Right cardiac atrium (tissue), 5 donors: ENCODE data around the gene TTI1. TPM values are rescaled to one million over a fixed set of nuclear protein-coding genes. Genes with fewer than 3 reads are reported as not detected.

Source experiments
- ATAC-seq, 2 donors: fragments of 200-7000 bp; cut with Tn5 transposase; one replicate each; pipeline versions ENCODE4 v1.8.0 to v1.9.1; 2020; ENCODE audit warnings: moderate library complexity in 2 of 2, mild to moderate bottlenecking in 1 of 2
- DNase-seq, 3 donors: peaks; one replicate each; pipeline ENCODE4 v3.0.0-alpha.2; 2020
- H3K27ac ChIP-seq: one replicate; pipeline ENCODE4 v1.5.1; 2013; ENCODE audit warnings: mild to moderate bottlenecking, low read length, control low read depth, moderate library complexity
- H3K27me3 ChIP-seq: one replicate; pipeline ENCODE4 v1.6.1; 2013; ENCODE audit not compliant: control insufficient read depth, insufficient read depth
- H3K4me1 ChIP-seq: one replicate; pipeline ENCODE4 v1.6.1; 2013; ENCODE audit warnings: low read length; ENCODE audit not compliant: control insufficient read depth, insufficient read depth
- H3K4me3 ChIP-seq: one replicate; pipeline ENCODE4 v1.5.1; 2013; ENCODE audit warnings: low read length, control low read depth
- H3K9me3 ChIP-seq: one replicate; pipeline ENCODE4 v1.6.1; 2013; ENCODE audit warnings: low read length; ENCODE audit not compliant: control insufficient read depth
- WGBS: extraction: QIAGEN DNeasy Blood & Tissue Kit; methylation state at CpG from one replicate; pipeline ENCODE4 v1.1.7; 2013; 5-methylcytosine and 5-hydroxymethylcytosine counted together
- intact Hi-C, 4 donors: fragments of 100-400 bp; cut with DNase I; formaldehyde crosslinking; loops; one replicate each; pipeline versions ENCODE4 v1.11.0 to v1.14.0; 2022 to 2023
- polyA plus RNA-seq: library from polyadenylated mRNA; stranded (reverse); fragments of 200-250 nt; gene quantifications from one replicate; pipeline ENCODE4 v1.2.3, GENCODE V29; 2013
- total RNA-seq, 4 donors: library from RNA; stranded (reverse); fragmentation: NEBNext Ultra II Directional; extraction: Animal tissue kit (Norgen Biotek cat#: 25700); gene quantifications; one replicate each; pipeline ENCODE4 v1.2.1, GENCODE V29; 2021
- donor health status: healthy with polysubstance abuse.
- donor health status: DM: no; HTN: yes; CAD: no.
- donor health status: DM: no; HTN: no; CAD: no.
- donor health status: DM: no; HTN: yes; CAD: no; lungs with severe emphysema.
- donor health status: DM: yes; HTN: yes; CAD: no.

TTI1 gene
- total and polyA plus RNA-seq, 5 donors, result 11.4 to 15.4 (median 13.2) TPM

DNA sequence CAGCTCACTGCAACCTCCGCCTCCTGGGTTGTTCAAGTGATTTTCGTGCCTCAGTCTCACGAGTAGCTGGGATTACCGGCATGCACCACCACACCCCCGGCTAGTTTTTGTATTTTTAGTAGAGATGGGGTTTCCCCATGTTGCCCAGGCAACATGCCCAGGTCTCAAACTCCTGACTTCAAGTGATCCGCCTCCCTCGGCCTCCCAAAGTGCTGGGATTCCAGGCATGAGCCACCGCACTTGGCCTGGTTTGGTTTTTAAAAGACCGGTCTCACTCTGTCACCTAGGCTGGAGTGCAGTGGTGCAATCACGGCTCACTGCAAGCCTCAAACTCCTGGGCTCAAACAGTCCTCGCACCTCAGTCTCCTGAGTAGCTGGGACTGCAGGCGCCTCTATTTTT is 90.2 kb downstream of the TTI1 start:
- Histone ChIP-seq H3K4me1 (no peaks in the 10 kb centered on the region), H3K9me3 (no peaks in the 10 kb centered on the region), H3K4me3 (no peak overlapping the region), H3K27ac (no peak overlapping the region), H3K27me3 (no peaks in the 10 kb centered on the region)
- DNase-seq (no peak), ATAC-seq (no peak)
- intact Hi-C loops, result no loop called here
- WGBS, result 65% methylated on average over 12 of the region's 12 CpGs

DNA sequence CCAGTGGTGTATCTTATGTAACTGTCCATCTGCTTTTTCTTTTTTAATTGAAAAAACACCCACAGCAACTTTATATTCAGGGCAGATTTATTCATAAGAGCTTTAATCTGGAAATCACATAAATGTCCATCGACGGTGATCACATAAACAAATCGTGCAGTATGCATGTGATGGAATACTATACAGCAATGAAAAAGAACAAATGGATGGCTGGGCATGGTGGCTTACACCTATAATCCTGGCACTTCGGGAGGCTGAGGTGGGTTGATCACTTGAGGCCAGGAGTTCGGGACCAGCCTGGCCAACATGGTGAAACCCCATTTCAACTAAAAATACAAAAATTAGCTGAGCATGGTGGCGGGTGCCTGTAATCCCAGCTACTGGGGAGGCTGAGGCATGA is 91.3 kb downstream of the TTI1 start:
- Histone ChIP-seq H3K4me3 (no peak overlapping the region), H3K9me3 (no peaks in the 10 kb centered on the region), H3K27me3 (no peaks in the 10 kb centered on the region), H3K27ac (no peak overlapping the region), H3K4me1 (no peaks in the 10 kb centered on the region)
- DNase-seq, result no peak
- intact Hi-C loops, result no loop called here
- WGBS, result 92% methylated on average over 6 of the region's 6 CpGs
- ATAC-seq, result no peak

- Histone ChIP-seq H3K4me1 (no peaks in the 10 kb centered on the region), H3K4me3 (no peak overlapping the region), H3K9me3 (no peaks in the 10 kb centered on the region), H3K27ac (no peak overlapping the region), H3K27me3 (no peaks in the 10 kb centered on the region)
- 55% methylated on average over 8 of the region's 8 CpGs for WGBS
- no peak for DNase-seq
- intact Hi-C loops, result no loop called here
- ATAC-seq, result no peak
These were observed 91.9 kb downstream of the TTI1 start for GRCh38 chr20:37941332-37941731.

DNA sequence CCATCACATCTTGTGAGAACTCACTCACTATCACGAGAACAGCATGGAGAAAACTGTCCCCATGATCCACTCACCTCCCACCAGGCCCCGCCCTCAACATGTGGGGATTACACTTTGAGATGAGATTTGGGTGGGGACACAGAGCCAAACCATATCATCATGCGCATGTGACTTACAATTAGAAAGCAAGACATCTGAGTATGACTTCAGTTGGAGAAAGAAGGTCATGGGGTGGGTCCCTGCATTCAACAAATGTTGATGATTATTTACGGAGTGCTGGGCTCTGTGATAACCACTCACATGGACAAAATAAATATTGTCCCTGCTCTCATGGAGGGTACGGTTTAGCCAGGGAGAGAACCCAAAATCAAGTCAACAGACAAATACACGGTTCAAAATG is 92.4 kb downstream of the TTI1 start:
- DNase-seq (no peak), ATAC-seq (no peak)
- Histone ChIP-seq H3K27me3 (no peaks in the 10 kb centered on the region), H3K9me3 (no peaks in the 10 kb centered on the region), H3K4me3 (no peak overlapping the region), H3K27ac (no peak overlapping the region), H3K4me1 (no peaks in the 10 kb centered on the region)
- intact Hi-C loops, result no loop called here
- 75% methylated on average over 6 of the region's 6 CpGs for WGBS

DNA sequence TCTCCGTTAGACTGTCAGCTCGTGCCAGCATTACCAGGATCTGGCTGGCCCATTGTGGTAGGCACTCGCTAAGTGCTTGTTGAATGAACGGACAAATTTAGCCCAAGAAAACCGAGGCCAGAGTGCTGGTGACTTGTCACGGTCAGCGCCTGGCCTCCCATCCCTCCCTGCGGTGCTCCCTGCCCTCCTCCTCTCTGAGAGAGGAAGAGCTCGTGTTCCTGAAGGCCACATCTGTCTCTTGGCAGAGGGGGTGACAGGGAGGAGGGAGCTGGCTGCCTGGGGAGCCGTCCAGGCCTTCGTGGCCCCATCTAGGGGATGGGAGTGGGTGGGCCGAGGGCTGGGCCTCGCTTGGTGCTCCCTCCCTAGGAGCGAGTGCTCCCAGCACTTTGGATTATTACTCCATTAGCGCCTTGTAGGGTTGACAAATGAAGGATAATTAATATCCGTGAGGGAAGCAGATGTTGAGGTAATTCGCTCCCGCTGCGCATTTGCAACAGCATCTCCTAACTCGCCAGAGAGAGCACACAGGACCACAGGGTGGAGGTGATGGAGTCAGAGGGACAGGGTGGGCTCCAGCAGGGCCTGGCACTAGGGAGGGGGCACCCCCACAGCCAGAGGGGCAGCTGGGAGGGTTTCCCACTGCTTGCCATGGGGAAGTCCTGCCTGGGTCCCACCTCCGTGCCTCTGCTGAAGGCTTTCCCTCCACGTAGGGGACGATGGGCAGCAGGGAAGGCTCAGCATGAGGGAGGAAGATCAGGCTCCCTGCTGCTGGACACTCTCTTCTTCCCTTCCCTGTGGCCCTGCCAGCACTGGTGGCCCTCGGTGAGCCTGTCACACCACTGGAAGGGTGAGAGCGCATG is 93.3 kb downstream of the TTI1 start:
- intact Hi-C loops, result no loop called here
- no peaks in the 10 kb centered on the region for H3K27me3 ChIP-seq
- DNase-seq, result no peak
- WGBS, result 72% methylated on average over 25 of the region's 25 CpGs
- H3K4me1 ChIP-seq, result no peaks in the 10 kb centered on the region
- H3K4me3 ChIP-seq, result no peak overlapping the region
- ATAC-seq, result no peak
- no peak overlapping the region for H3K27ac ChIP-seq
- no peaks in the 10 kb centered on the region for H3K9me3 ChIP-seq

GRCh38 chr20:37938954-37939353 is 94.3 kb downstream of the TTI1 start:
- ATAC-seq (no peak), DNase-seq (no peak)
- no peak overlapping the region for H3K27ac ChIP-seq
- no peaks in the 10 kb centered on the region for H3K27me3 ChIP-seq
- no peaks in the 10 kb centered on the region for H3K9me3 ChIP-seq
- no peaks in the 10 kb centered on the region for H3K4me1 ChIP-seq
- intact Hi-C loops, result no loop called here
- H3K4me3 ChIP-seq, result no peak overlapping the region
- 95% methylated on average over 9 of the region's 9 CpGs for WGBS

- H3K27me3 ChIP-seq, result no peaks in the 10 kb centered on the region
- no peaks in the 10 kb centered on the region for H3K4me1 ChIP-seq
- 86% methylated on average over 12 of the region's 12 CpGs for WGBS
- DNase-seq, result no peak
- no peak overlapping the region for H3K27ac ChIP-seq
- intact Hi-C loops, result no loop called here
- no peak for ATAC-seq
- no peaks in the 10 kb centered on the region for H3K9me3 ChIP-seq
- H3K4me3 ChIP-seq, result no peak overlapping the region
These were observed 95.0 kb downstream of the TTI1 start for GRCh38 chr20:37938181-37938750.

GRCh38 chr20:37937686-37938085 is 95.6 kb downstream of the TTI1 start:
- Histone ChIP-seq H3K9me3 (no peaks in the 10 kb centered on the region), H3K4me3 (no peak overlapping the region), H3K4me1 (no peaks in the 10 kb centered on the region), H3K27me3 (no peaks in the 10 kb centered on the region), H3K27ac (no peak overlapping the region)
- DNase-seq (no peak), ATAC-seq (no peak)
- 81% methylated on average over 4 of the region's 4 CpGs for WGBS
- intact Hi-C loops, result no loop called here

DNA sequence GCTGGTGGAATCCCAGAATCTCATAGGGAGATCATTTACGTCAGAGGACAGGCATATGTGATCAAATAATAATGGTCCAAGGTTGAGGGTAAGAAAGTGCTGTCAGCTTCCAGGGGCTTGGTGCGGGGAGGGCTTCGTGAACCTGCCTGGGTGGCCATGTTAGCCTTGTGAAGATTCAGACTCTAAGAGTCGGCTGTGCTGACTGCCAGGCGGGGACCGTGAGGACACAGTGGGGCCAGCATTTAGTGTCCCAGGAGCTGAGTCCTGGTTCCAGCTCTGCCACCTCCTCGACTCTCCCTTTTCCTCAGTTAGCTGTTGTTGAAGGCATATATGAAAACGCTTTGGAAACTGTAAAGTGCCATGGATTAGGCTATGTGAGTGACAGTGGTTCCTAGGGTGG is 96.8 kb downstream of the TTI1 start:
- Histone ChIP-seq H3K4me3 (no peak overlapping the region), H3K27me3 (no peaks in the 10 kb centered on the region), H3K4me1 (no peaks in the 10 kb centered on the region), H3K9me3 (no peaks in the 10 kb centered on the region), H3K27ac (no peak overlapping the region)
- DNase-seq (no peak), ATAC-seq (no peak)
- WGBS, result 91% methylated on average over 8 of the region's 8 CpGs
- intact Hi-C loops, result no loop called here

GRCh38 chr20:37936041-37936440 is 97.2 kb downstream of the TTI1 start:
- no peaks in the 10 kb centered on the region for H3K4me1 ChIP-seq
- H3K9me3 ChIP-seq, result no peaks in the 10 kb centered on the region
- no peak overlapping the region for H3K27ac ChIP-seq
- no peak for DNase-seq
- H3K27me3 ChIP-seq, result no peaks in the 10 kb centered on the region
- intact Hi-C loops, result no loop called here
- no peak for ATAC-seq
- H3K4me3 ChIP-seq, result no peak overlapping the region
- WGBS, result 92% methylated on average over 10 of the region's 10 CpGs

- H3K4me1 ChIP-seq, result no peaks in the 10 kb centered on the region
- H3K27me3 ChIP-seq, result no peaks in the 10 kb centered on the region
- H3K9me3 ChIP-seq, result no peaks in the 10 kb centered on the region
- no peak overlapping the region for H3K4me3 ChIP-seq
- WGBS, result 25% methylated on average over 7 of the region's 7 CpGs
- peak in 1 of 3 donors; percentile 34 for DNase-seq
- intact Hi-C loops, result no loop called here
- H3K27ac ChIP-seq, result no peak overlapping the region
- no peak for ATAC-seq
These were observed 97.8 kb downstream of the TTI1 start for GRCh38 chr20:37935435-37935834.
